Left ventricle myocardium inferior (tissue), 1 donor: ENCODE results near the gene LIME1. TPM values are rescaled to one million over a fixed set of nuclear protein-coding genes. Genes with fewer than 3 reads are reported as not detected.

Experiments used
- DNase-seq: peaks from one replicate; pipeline ENCODE4 v3.0.0-alpha.2; 2020
- H3K27ac ChIP-seq: fragments of 200-600 bp; replicated peaks from 2 replicates; pipeline ENCODE4 v1.8.0; 2021
- H3K27me3 ChIP-seq: fragments of 200-600 bp; 2 replicates; pipeline ENCODE4 v1.8.0; 2021; ENCODE audit warnings: low read depth
- H3K36me3 ChIP-seq: fragments of 200-600 bp; 2 replicates; pipeline ENCODE4 v1.8.0; 2021
- H3K4me1 ChIP-seq: fragments of 200-600 bp; 2 replicates; pipeline ENCODE4 v1.8.0; 2021
- H3K4me3 ChIP-seq: fragments of 200-600 bp; 2 replicates; pipeline ENCODE4 v1.8.0; 2021; ENCODE audit warnings: mild to moderate bottlenecking, moderate library complexity
- H3K9me3 ChIP-seq: fragments of 200-600 bp; replicated peaks from 2 replicates; pipeline ENCODE4 v1.8.0; 2021
- CTCF ChIP-seq: fragments of 200-600 bp; IDR thresholded peaks from 2 replicates; pipeline ENCODE4 v1.8.0; 2021; ENCODE audit warnings: antibody characterized with exemption, mild to moderate bottlenecking, borderline replicate concordance
- intact Hi-C: fragments of 100-400 bp; cut with micrococcal nuclease; formaldehyde crosslinking; loops from one replicate; pipeline ENCODE4 v1.11.0; 2022
- total RNA-seq: library from RNA; stranded (reverse); fragmentation: NEBNext Ultra II Directional; extraction: Animal tissue kit (Norgen Biotek cat#: 25700); gene quantifications from one replicate; pipeline ENCODE4 v1.2.1, GENCODE V29; 2021
- donor health status: DM: no; HTN: yes; CAD: no; lungs with severe emphysema.

The LIME1 gene
- total RNA-seq, 1 donor from 2014 or later, result 3.4 TPM

DNA sequence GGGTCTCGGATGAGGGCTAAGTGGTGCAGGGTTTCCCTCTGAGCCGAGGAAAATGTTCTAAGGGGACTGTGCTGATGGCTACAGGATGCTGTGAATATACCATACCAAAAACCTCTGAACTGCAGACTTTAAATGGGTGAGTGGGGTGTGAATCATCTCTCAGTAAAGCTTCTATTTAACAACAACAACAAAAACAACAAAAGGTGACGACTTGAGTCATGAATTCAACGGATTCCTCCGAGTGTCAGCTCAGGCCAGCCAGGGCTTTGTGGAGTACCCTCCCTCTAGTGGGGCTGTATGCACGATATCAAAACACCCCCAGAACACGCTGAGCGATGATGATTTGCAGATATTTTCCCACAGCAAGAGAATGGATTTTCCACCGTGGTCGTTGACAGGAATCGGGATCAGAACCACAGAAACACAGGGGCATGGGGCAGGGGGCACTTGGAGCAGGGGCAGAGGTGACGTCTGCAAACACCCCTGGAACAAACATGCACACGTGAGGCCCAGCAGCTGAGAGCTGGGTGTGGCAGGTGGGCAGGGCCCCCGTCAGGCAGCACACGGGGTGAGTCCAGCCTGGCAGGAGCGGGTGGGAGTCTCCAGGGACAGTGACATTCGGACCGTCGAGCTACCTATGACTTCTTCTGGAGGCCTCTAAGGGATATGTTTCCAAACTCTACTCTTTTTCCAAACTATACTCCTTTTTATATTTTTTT is 41.7 kb downstream of the LIME1 start:
- DNase-seq, result no peak
- Histone ChIP-seq H3K4me3 (no peak overlapping the region), H3K4me1 (peaks cover 25% of the 10 kb centered on the region), H3K27me3 (no peaks in the 10 kb centered on the region), H3K27ac (no peak overlapping the region), H3K9me3 (no peaks in the 10 kb centered on the region), H3K36me3 (peaks cover 6% of the 10 kb centered on the region)
- no peak for TF ChIP-seq CTCF
- intact Hi-C loops, result no loop called here

- no peak for DNase-seq
- intact Hi-C loops, result no loop called here
- TF ChIP-seq CTCF, result no peak
These were observed 42.4 kb downstream of the LIME1 start for GRCh38 chr20:63778857-63779256.

DNA sequence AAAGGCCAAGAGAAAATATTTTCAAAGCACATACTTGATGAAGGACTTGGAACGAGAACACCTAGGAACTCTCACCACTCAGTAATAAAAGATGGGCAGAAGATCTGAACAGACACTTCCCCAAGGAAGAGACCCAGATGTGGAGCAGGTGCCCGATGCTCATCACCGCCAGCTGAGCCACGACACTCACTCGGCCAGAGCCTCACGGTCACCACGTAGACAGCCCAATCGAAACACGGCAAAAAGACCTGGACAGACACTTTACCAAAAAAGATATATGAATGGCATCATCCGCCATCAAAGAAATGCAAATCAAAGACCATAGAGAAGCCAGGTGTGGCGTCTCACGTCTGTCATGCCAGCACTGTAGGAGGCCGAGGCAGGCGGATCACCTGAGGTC is 44.7 kb downstream of the LIME1 start:
- Histone ChIP-seq H3K36me3 (no peaks in the 10 kb centered on the region), H3K4me3 (no peak overlapping the region), H3K4me1 (peaks cover 12% of the 10 kb centered on the region), H3K27me3 (no peaks in the 10 kb centered on the region), H3K27ac (no peak overlapping the region), H3K9me3 (no peaks in the 10 kb centered on the region)
- intact Hi-C loops, result no loop called here
- no peak for TF ChIP-seq CTCF
- no peak for DNase-seq

More at GRCh38 chr20:63778857-63779256, 42.4 kb downstream of the LIME1 start:
- Histone ChIP-seq H3K36me3 (peaks cover 6% of the 10 kb centered on the region), H3K27ac (no peak overlapping the region), H3K9me3 (no peaks in the 10 kb centered on the region), H3K4me1 (peaks cover 19% of the 10 kb centered on the region), H3K4me3 (no peak overlapping the region), H3K27me3 (no peaks in the 10 kb centered on the region)

GRCh38 chr20:63782051-63782471 is 45.6 kb downstream of the LIME1 start:
- no peak for DNase-seq
- intact Hi-C loops, result no loop called here

DNA sequence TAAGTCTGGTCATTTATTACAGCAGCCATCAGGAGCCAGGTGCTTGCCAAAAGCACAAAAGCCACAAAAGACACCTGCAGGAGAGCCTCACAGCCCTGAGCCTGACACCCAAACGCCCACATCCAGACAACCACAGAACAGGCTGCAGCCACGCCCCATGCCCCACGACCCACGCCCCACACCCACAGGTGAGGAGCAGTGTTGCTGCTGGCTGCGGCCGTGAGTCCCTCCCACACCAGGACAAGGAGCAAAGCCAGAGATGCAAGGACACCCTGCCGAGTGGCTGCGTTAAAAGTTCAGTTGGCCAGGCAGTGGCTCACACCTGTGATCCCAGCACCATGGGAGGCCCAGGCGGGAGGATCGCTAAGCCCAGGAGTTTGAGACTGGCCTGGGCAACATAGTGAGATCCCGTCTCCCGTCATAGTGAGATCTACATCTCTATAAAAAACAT is 46.1 kb downstream of the LIME1 start:
- no peak for TF ChIP-seq CTCF
- DNase-seq, result no peak

More at GRCh38 chr20:63782051-63782471, 45.6 kb downstream of the LIME1 start:
- no peak overlapping the region for H3K27ac ChIP-seq
- H3K4me1 ChIP-seq, result peaks cover 21% of the 10 kb centered on the region
- H3K27me3 ChIP-seq, result no peaks in the 10 kb centered on the region
- TF ChIP-seq CTCF, result no peak
- H3K4me3 ChIP-seq, result no peak overlapping the region
- no peaks in the 10 kb centered on the region for H3K9me3 ChIP-seq
- no peaks in the 10 kb centered on the region for H3K36me3 ChIP-seq

More for the DNA sequence above, 46.1 kb downstream of the LIME1 start:
- Histone ChIP-seq H3K36me3 (no peaks in the 10 kb centered on the region), H3K4me1 (peaks cover 26% of the 10 kb centered on the region), H3K9me3 (no peaks in the 10 kb centered on the region), H3K27ac (no peak overlapping the region), H3K4me3 (no peak overlapping the region), H3K27me3 (no peaks in the 10 kb centered on the region)
- intact Hi-C loops, result no loop called here
